ENCODE data around the gene SHROOM3. TPM values are rescaled to one million over a fixed set of nuclear protein-coding genes. Genes with fewer than 3 reads are reported as not detected.

Gene SHROOM3
- polyA plus RNA-seq, 1 donor from 2014 or later: 2.7 TPM

GRCh38 chr4:76781698-76782595 is 346.9 kb downstream of the SHROOM3 start:
- H3K9me2 ChIP-seq (ENCODE audit: insufficient read depth, low read length): no peaks in the 10 kb centered on the region
- no peaks in the 10 kb centered on the region for H3K9me3 ChIP-seq (ENCODE audit: low read length)
- no peaks in the 10 kb centered on the region for H3K79me2 ChIP-seq (replicated peaks; ENCODE audit: insufficient read depth, low read length)
- no peak overlapping the region for H2AFZ ChIP-seq (ENCODE audit: low read depth, low read length)
- no peaks in the 10 kb centered on the region for H3K27me3 ChIP-seq (ENCODE audit: insufficient read depth, low read depth, low read length)
- no peak overlapping the region for H3K27ac ChIP-seq (ENCODE audit: low read length)
- no peak overlapping the region for H3K4me3 ChIP-seq (ENCODE audit: low read length)
- H3K9ac ChIP-seq (ENCODE audit: low read length): no peak overlapping the region
- H3K36me3 ChIP-seq (ENCODE audit: insufficient read depth, low read length): peaks cover 8% of the 10 kb centered on the region
- no peak overlapping the region for H3K4me2 ChIP-seq (ENCODE audit: low read length)
- no peaks in the 10 kb centered on the region for H3F3A ChIP-seq (ENCODE audit: insufficient read depth, low read length, poor library complexity, severe bottlenecking)
- no peaks in the 10 kb centered on the region for H4K20me1 ChIP-seq (ENCODE audit: insufficient read depth)
- TF ChIP-seq RAD21 (conservative IDR thresholded peaks at IDR 0.05): no peak
- no peak for TF ChIP-seq REST (IDR thresholded peaks at IDR 0.05; ENCODE audit: borderline replicate concordance)
- no peak for TF ChIP-seq SMC3 (conservative IDR thresholded peaks at IDR 0.05; ENCODE audit: poor library complexity)
- TF ChIP-seq CTCF (IDR thresholded peaks at IDR 0.05; ENCODE audit: poor library complexity, severe bottlenecking): no peak
- no peak for TF ChIP-seq EP300 (conservative IDR thresholded peaks at IDR 0.05; ENCODE audit: poor library complexity, severe bottlenecking)
- no peak for TF ChIP-seq TAF1 (IDR thresholded peaks at IDR 0.05; ENCODE audit: low read depth)
- no peak for TF ChIP-seq EZH2 (IDR thresholded peaks at IDR 0.05; ENCODE audit: borderline replicate concordance, insufficient read depth, low read length, poor library complexity, severe bottlenecking)
- TF ChIP-seq MXI1 (conservative IDR thresholded peaks at IDR 0.05; ENCODE audit: poor library complexity, severe bottlenecking): no peak
- no peak for TF ChIP-seq POLR2AphosphoS5 (IDR thresholded peaks at IDR 0.05)

DNA sequence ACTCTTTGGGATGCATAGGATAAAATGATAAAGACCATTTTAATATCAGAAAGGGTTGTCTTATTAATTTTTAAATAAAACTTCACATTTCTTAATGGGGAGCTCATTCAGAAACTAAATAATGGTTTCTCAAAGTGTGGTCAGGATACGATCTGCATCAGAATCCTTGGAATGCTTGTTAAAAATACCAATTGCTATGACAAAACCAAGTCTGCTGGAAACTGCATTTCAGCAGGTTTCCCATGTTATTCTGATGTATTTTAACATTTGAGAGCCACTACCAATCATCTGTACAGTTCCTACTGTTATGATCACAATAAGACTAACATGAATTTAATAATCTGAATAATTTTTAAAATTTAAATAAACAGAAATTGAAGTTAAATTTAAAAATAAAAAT is 347.8 kb downstream of the SHROOM3 start:
- H3K36me3 ChIP-seq (ENCODE audit: insufficient read depth, low read length): peaks cover 8% of the 10 kb centered on the region
- H3K27ac ChIP-seq (ENCODE audit: low read length): no peak overlapping the region
- H4K20me1 ChIP-seq (ENCODE audit: insufficient read depth): no peaks in the 10 kb centered on the region
- no peak for TF ChIP-seq TAF1 (IDR thresholded peaks at IDR 0.05; ENCODE audit: low read depth)
- no peaks in the 10 kb centered on the region for H3F3A ChIP-seq (ENCODE audit: insufficient read depth, low read length, poor library complexity, severe bottlenecking)
- H3K9me3 ChIP-seq (ENCODE audit: low read length): no peaks in the 10 kb centered on the region
- H3K4me2 ChIP-seq (ENCODE audit: low read length): no peak overlapping the region
- H3K9me2 ChIP-seq (ENCODE audit: insufficient read depth, low read length): no peaks in the 10 kb centered on the region
- no peak overlapping the region for H2AFZ ChIP-seq (ENCODE audit: low read depth, low read length)
- no peaks in the 10 kb centered on the region for H3K79me2 ChIP-seq (replicated peaks; ENCODE audit: insufficient read depth, low read length)
- H3K27me3 ChIP-seq (ENCODE audit: insufficient read depth, low read depth, low read length): no peaks in the 10 kb centered on the region
- H3K4me3 ChIP-seq (ENCODE audit: low read length): no peak overlapping the region
- no peak overlapping the region for H3K9ac ChIP-seq (ENCODE audit: low read length)

All from neural cell (in vitro differentiated cells).